ENCODE results near the gene PREB.

Gene PREB

GRCh38 chr2:27127883-27128667 is 6.4 kb downstream of the PREB start:
- Histone ChIP-seq H4K8ac (ENCODE audit: low read depth, low read length) (no peak overlapping the region), H3K4ac (ENCODE audit: low read depth, low read length) (no peak overlapping the region), H3K79me2 (ENCODE audit: control insufficient read depth, insufficient read depth, low read length) (peaks cover 3% of the 10 kb centered on the region), H3K27ac (ENCODE audit: low read depth, low read length) (no peak overlapping the region), H3K27me3 (ENCODE audit: insufficient read depth, low read length, poor library complexity) (peaks cover 2% of the 10 kb centered on the region), H3K36me3 (ENCODE audit: control insufficient read depth, insufficient read depth, low read length) (peaks cover 8% of the 10 kb centered on the region), H3K4me1 (ENCODE audit: control insufficient read depth, low read depth, low read length) (peaks cover 2% of the 10 kb centered on the region), H2BK120ac (ENCODE audit: low read depth, low read length) (no peak overlapping the region), H3K18ac (ENCODE audit: low read length) (no peak overlapping the region), H3K23ac (ENCODE audit: low read length) (no peak overlapping the region), H2AK5ac (ENCODE audit: low read length) (no peak overlapping the region), H3K56ac (ENCODE audit: low read length) (no peak overlapping the region), H3K4me3 (ENCODE audit: low read length) (no peak overlapping the region), H3K4me2 (ENCODE audit: low read length) (no peak overlapping the region), H3K9ac (ENCODE audit: low read length) (no peak overlapping the region), H2BK5ac (ENCODE audit: low read length) (no peak overlapping the region), H4K5ac (ENCODE audit: low read length) (no peak overlapping the region), H2BK15ac (replicated peaks; ENCODE audit: low read depth) (no peak overlapping the region), H3K79me1 (ENCODE audit: low read length) (peaks cover 5% of the 10 kb centered on the region)
- WGBS (ENCODE audit: extremely low coverage, insufficient coverage, low lambda C conversion rate) = no CpG with 5 or more reads among the region's 9 CpGs
- DNase-seq = no peak

- Histone ChIP-seq H3K27ac (ENCODE audit: low read depth, low read length) (no peak overlapping the region), H2AK5ac (ENCODE audit: low read length) (no peak overlapping the region), H3K9ac (ENCODE audit: low read length) (no peak overlapping the region), H3K27me3 (ENCODE audit: insufficient read depth, low read length, poor library complexity) (peaks cover 8% of the 10 kb centered on the region), H3K4me3 (ENCODE audit: low read length) (no peak overlapping the region), H3K79me1 (ENCODE audit: low read length) (no peaks in the 10 kb centered on the region), H2BK15ac (replicated peaks; ENCODE audit: low read depth) (no peak overlapping the region), H4K8ac (ENCODE audit: low read depth, low read length) (no peak overlapping the region), H3K4me1 (ENCODE audit: control insufficient read depth, low read depth, low read length) (no peaks in the 10 kb centered on the region), H3K4ac (ENCODE audit: low read depth, low read length) (no peak overlapping the region), H2BK5ac (ENCODE audit: low read length) (no peak overlapping the region), H3K4me2 (ENCODE audit: low read length) (no peak overlapping the region), H3K18ac (ENCODE audit: low read length) (no peak overlapping the region), H3K23ac (ENCODE audit: low read length) (no peak overlapping the region), H3K56ac (ENCODE audit: low read length) (no peak overlapping the region), H4K5ac (ENCODE audit: low read length) (no peak overlapping the region), H3K79me2 (ENCODE audit: control insufficient read depth, insufficient read depth, low read length) (no peaks in the 10 kb centered on the region), H3K36me3 (ENCODE audit: control insufficient read depth, insufficient read depth, low read length) (no peaks in the 10 kb centered on the region), H2BK120ac (ENCODE audit: low read depth, low read length) (no peak overlapping the region)
- no peak for DNase-seq
- no CpG with 5 or more reads among the region's 5 CpGs for WGBS (ENCODE audit: extremely low coverage, insufficient coverage, low lambda C conversion rate)
These were observed 8.2 kb downstream of the PREB start for GRCh38 chr2:27126252-27126710.

GRCh38 chr2:27125104-27125503 is 9.3 kb downstream of the PREB start:
- H3K4ac ChIP-seq (ENCODE audit: low read depth, low read length) = no peak overlapping the region

GRCh38 chr2:27123302-27124150 is 10.9 kb downstream of the PREB start, which contains the start of gene ABHD1:
TSS of gene ABHD1 (plus strand) at chr2:27123815. CDS start at chr2:27123949, 134 bp downstream.
- Histone ChIP-seq H3K18ac (ENCODE audit: low read length) (no peak within 1 kb of the TSS), H3K9ac (ENCODE audit: low read length) (peak within 1 kb of the TSS; percentile 42), H3K56ac (ENCODE audit: low read length) (peak within 1 kb of the TSS; percentile 65), H3K79me2 (ENCODE audit: control insufficient read depth, insufficient read depth, low read length) (no peaks in the 10 kb centered on the region), H2BK15ac (replicated peaks; ENCODE audit: low read depth) (no peak within 1 kb of the TSS), H4K5ac (ENCODE audit: low read length) (no peak within 1 kb of the TSS), H3K79me1 (ENCODE audit: low read length) (no peaks in the 10 kb centered on the region), H3K36me3 (ENCODE audit: control insufficient read depth, insufficient read depth, low read length) (no peaks in the 10 kb centered on the region), H3K4me1 (ENCODE audit: control insufficient read depth, low read depth, low read length) (peaks cover 2% of the 10 kb centered on the region), H3K27me3 (ENCODE audit: insufficient read depth, low read length, poor library complexity) (peaks cover 10% of the 10 kb centered on the region), H3K27ac (ENCODE audit: low read depth, low read length) (no peak within 1 kb of the TSS), H3K23ac (ENCODE audit: low read length) (peak within 1 kb of the TSS; percentile 74), H2AK5ac (ENCODE audit: low read length) (no peak within 1 kb of the TSS), H2BK120ac (ENCODE audit: low read depth, low read length) (no peak within 1 kb of the TSS), H3K4me2 (ENCODE audit: low read length) (peak within 1 kb of the TSS; percentile 64), H3K4ac (ENCODE audit: low read depth, low read length) (no peak within 1 kb of the TSS), H2BK5ac (ENCODE audit: low read length) (no peak within 1 kb of the TSS), H3K4me3 (ENCODE audit: low read length) (peak within 1 kb of the TSS; percentile 27), H4K8ac (ENCODE audit: low read depth, low read length) (no peak within 1 kb of the TSS)
- no CpG with 5 or more reads among the region's 47 CpGs for WGBS (ENCODE audit: extremely low coverage, insufficient coverage, low lambda C conversion rate)
- DNase-seq = no peak

More at GRCh38 chr2:27125104-27125503, 9.3 kb downstream of the PREB start:
- Histone ChIP-seq H2AK5ac (ENCODE audit: low read length) (no peak overlapping the region), H3K27ac (ENCODE audit: low read depth, low read length) (no peak overlapping the region), H3K79me2 (ENCODE audit: control insufficient read depth, insufficient read depth, low read length) (no peaks in the 10 kb centered on the region), H3K56ac (ENCODE audit: low read length) (no peak overlapping the region), H3K9ac (ENCODE audit: low read length) (no peak overlapping the region), H4K8ac (ENCODE audit: low read depth, low read length) (no peak overlapping the region), H3K36me3 (ENCODE audit: control insufficient read depth, insufficient read depth, low read length) (no peaks in the 10 kb centered on the region), H2BK15ac (replicated peaks; ENCODE audit: low read depth) (no peak overlapping the region), H3K18ac (ENCODE audit: low read length) (no peak overlapping the region), H2BK5ac (ENCODE audit: low read length) (no peak overlapping the region), H3K27me3 (ENCODE audit: insufficient read depth, low read length, poor library complexity) (peaks cover 8% of the 10 kb centered on the region), H3K4me1 (ENCODE audit: control insufficient read depth, low read depth, low read length) (no peaks in the 10 kb centered on the region), H2BK120ac (ENCODE audit: low read depth, low read length) (no peak overlapping the region), H3K79me1 (ENCODE audit: low read length) (no peaks in the 10 kb centered on the region), H3K4me2 (ENCODE audit: low read length) (no peak overlapping the region), H4K5ac (ENCODE audit: low read length) (no peak overlapping the region), H3K23ac (ENCODE audit: low read length) (no peak overlapping the region), H3K4me3 (ENCODE audit: low read length) (no peak overlapping the region)
- DNase-seq = no peak
- WGBS (ENCODE audit: extremely low coverage, insufficient coverage, low lambda C conversion rate) = no CpG with 5 or more reads among the region's 3 CpGs

- no peak overlapping the region for H3K4me2 ChIP-seq (ENCODE audit: low read length)
- no peaks in the 10 kb centered on the region for H3K79me1 ChIP-seq (ENCODE audit: low read length)
- H3K4me1 ChIP-seq (ENCODE audit: control insufficient read depth, low read depth, low read length) = peaks cover 2% of the 10 kb centered on the region
- no peaks in the 10 kb centered on the region for H3K36me3 ChIP-seq (ENCODE audit: control insufficient read depth, insufficient read depth, low read length)
- no peak overlapping the region for H2AK5ac ChIP-seq (ENCODE audit: low read length)
- no peak overlapping the region for H2BK120ac ChIP-seq (ENCODE audit: low read depth, low read length)
- H3K4me3 ChIP-seq (ENCODE audit: low read length) = no peak overlapping the region
- peaks cover 18% of the 10 kb centered on the region for H3K27me3 ChIP-seq (ENCODE audit: insufficient read depth, low read length, poor library complexity)
- no peak overlapping the region for H4K8ac ChIP-seq (ENCODE audit: low read depth, low read length)
- no peak overlapping the region for H2BK5ac ChIP-seq (ENCODE audit: low read length)
- DNase-seq = no peak
- H3K18ac ChIP-seq (ENCODE audit: low read length) = no peak overlapping the region
- H2BK15ac ChIP-seq (replicated peaks; ENCODE audit: low read depth) = no peak overlapping the region
- no CpG with 5 or more reads among the region's 7 CpGs for WGBS (ENCODE audit: extremely low coverage, insufficient coverage, low lambda C conversion rate)
- peak overlapping the region; percentile 74 for H3K23ac ChIP-seq (ENCODE audit: low read length)
- H3K9ac ChIP-seq (ENCODE audit: low read length) = no peak overlapping the region
- no peak overlapping the region for H4K5ac ChIP-seq (ENCODE audit: low read length)
- H3K4ac ChIP-seq (ENCODE audit: low read depth, low read length) = no peak overlapping the region
- no peak overlapping the region for H3K27ac ChIP-seq (ENCODE audit: low read depth, low read length)
- no peak overlapping the region for H3K56ac ChIP-seq (ENCODE audit: low read length)
- H3K79me2 ChIP-seq (ENCODE audit: control insufficient read depth, insufficient read depth, low read length) = no peaks in the 10 kb centered on the region
These were observed 11.6 kb downstream of the PREB start for GRCh38 chr2:27122791-27123190.
